Tibial nerve (tissue), 4 donors: ENCODE measurements around the gene IAH1. TPM values are rescaled to one million over a fixed set of nuclear protein-coding genes. Genes with fewer than 3 reads are reported as not detected.

Experiments used
- DNase-seq, 2 donors: peaks; one replicate each; pipeline ENCODE4 v3.0.0-alpha.2; 2019; ENCODE audit warnings: low spot score in 2 of 2
- H3K27ac ChIP-seq, 4 donors: fragments of 200-600 bp; sonication (generic) in 3 of 4; one replicate each; pipeline ENCODE4 v1.5.1; 2017 to 2019; ENCODE audit warnings: mild to moderate bottlenecking in 1 of 4
- H3K27me3 ChIP-seq, 2 donors: fragments of 200-600 bp; sonication (generic) in 1 of 2; one replicate each; pipeline versions ENCODE4 v1.5.1 to v1.6.0; 2017 to 2019
- H3K36me3 ChIP-seq, 3 donors: fragments of 200-600 bp; sonication (generic); one replicate each; pipeline ENCODE4 v1.5.1; 2018 to 2019
- H3K4me1 ChIP-seq, 4 donors: fragments of 200-600 bp; sonication (generic) in 3 of 4; one replicate each; pipeline ENCODE4 v1.5.1; 2017 to 2019
- H3K4me3 ChIP-seq, 4 donors: fragments of 200-600 bp; sonication (generic) in 3 of 4; one replicate each; pipeline ENCODE4 v1.5.1; 2017 to 2019; ENCODE audit warnings: mild to moderate bottlenecking in 1 of 4, moderate library complexity in 1 of 4
- H3K9me3 ChIP-seq, 4 donors: fragments of 200-600 bp; sonication (generic) in 3 of 4; one replicate each; pipeline ENCODE4 v1.5.1; 2017 to 2019
- EP300 ChIP-seq, 2 donors: sonication (generic); formaldehyde crosslinking; IDR thresholded peaks; one replicate each; pipeline ENCODE4 v1.6.1; 2017; ENCODE audit warnings: antibody characterized with exemption in 2 of 2, mild to moderate bottlenecking in 1 of 2
- POLR2A ChIP-seq, 2 donors: fragments of 450-650 bp; IDR thresholded peaks; one replicate each; pipeline ENCODE4 v1.6.1; 2017; ENCODE audit warnings: antibody characterized with exemption in 2 of 2, mild to moderate bottlenecking in 2 of 2, moderate library complexity in 2 of 2
- WGBS, 2 donors: methylation state at CpG; one replicate each; pipeline ENCODE4 v1.1.5; 2018; 5-methylcytosine and 5-hydroxymethylcytosine counted together
- total RNA-seq, 4 donors: library from RNA; depleted of rRNA; stranded (reverse); fragments of >200 nt; gene quantifications; one replicate each; pipeline ENCODE4 v1.1.0, GENCODE V29; 2016
- TF ChIP-seq, protein P1 (sequence below), 5 experiments: fragments of 200-600 bp in 3 of 5; fragments of 450-650 bp in 2 of 5; sonication (generic) in 3 of 5; IDR thresholded peaks; one replicate each; pipeline ENCODE4 v1.5.1; 2016 to 2019; ENCODE audit warnings: antibody characterized with exemption in 5 of 5, mild to moderate bottlenecking in 3 of 5, moderate library complexity in 2 of 5

Gene IAH1
- total RNA-seq, 4 donors from 2014 or later = 41.9 to 55.1 (median 50.9) TPM

DNA sequence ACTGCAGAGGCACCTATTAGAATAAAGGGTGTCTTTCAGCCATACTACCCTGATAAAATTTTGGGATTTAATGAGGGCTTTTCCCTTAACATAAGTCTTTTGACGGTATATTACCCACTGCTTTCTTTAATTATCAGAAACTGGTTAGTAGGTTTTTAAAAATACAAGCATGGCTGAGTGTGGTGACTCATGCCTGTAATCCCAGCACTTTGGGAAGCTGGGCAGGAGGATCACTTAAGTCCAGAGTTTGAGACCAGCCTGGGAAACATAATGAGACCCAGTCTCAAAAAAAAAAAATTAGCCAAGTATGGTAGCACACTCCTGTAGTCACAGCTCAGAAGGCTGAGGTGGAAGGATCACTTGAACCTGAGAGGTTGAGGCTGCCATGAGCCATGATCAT is 34.8 kb upstream of the IAH1 start:
- TF ChIP-seq, protein P1, sequence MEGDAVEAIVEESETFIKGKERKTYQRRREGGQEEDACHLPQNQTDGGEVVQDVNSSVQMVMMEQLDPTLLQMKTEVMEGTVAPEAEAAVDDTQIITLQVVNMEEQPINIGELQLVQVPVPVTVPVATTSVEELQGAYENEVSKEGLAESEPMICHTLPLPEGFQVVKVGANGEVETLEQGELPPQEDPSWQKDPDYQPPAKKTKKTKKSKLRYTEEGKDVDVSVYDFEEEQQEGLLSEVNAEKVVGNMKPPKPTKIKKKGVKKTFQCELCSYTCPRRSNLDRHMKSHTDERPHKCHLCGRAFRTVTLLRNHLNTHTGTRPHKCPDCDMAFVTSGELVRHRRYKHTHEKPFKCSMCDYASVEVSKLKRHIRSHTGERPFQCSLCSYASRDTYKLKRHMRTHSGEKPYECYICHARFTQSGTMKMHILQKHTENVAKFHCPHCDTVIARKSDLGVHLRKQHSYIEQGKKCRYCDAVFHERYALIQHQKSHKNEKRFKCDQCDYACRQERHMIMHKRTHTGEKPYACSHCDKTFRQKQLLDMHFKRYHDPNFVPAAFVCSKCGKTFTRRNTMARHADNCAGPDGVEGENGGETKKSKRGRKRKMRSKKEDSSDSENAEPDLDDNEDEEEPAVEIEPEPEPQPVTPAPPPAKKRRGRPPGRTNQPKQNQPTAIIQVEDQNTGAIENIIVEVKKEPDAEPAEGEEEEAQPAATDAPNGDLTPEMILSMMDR (IDR thresholded peaks at IDR 0.05) = no peak
- TF ChIP-seq POLR2A (IDR thresholded peaks at IDR 0.05) (no peak), EP300 (IDR thresholded peaks at IDR 0.05) (no peak)
- WGBS, 2 donors = 94 to 100% methylated on average over 1 of the region's 1 CpG
- no peak for DNase-seq
- Histone ChIP-seq H3K4me3 (no peak overlapping the region), H3K9me3 (no peaks in the 10 kb centered on the region), H3K27ac (peak overlapping the region in 2 of 4 donors; percentile 44), H3K36me3 (peaks cover 0 to 86% (median 12%) of the 10 kb centered on the region in 3 donors), H3K27me3 (no peaks in the 10 kb centered on the region), H3K4me1 (peaks cover 0 to 24% (median 2%) of the 10 kb centered on the region in 4 donors)

DNA sequence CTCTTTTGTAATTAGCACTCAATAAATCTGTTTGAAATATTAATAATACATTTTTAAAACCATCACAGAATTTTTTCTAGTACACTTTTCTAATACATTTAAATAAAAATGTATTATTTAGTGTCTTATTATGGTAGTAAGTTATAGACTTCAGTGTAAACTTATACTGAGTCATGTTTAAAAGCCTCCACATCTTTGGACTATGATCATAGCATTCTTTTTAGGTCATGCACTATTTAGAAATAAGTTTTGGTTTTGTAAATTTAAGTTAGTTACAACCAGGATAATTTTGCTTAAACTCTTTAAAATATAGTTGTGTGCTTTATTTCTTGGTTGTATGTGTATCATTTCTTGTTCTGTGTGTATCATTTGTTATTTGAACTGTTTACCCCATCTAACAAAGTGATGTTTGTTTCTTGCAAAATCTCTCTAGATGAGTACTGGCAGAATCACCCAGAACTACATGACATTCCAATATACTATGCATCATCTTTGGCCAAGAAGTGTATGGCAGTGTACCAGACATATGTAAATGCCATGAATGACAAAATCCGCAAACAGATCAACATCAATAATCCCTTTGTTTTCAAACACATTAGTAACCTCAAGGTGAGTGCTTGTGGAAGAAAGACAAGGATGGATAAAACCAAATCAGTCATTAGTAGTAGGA is 34.2 kb upstream of the IAH1 start:
- Histone ChIP-seq H3K27me3 (no peaks in the 10 kb centered on the region), H3K9me3 (no peaks in the 10 kb centered on the region), H3K27ac (peak overlapping the region in 2 of 4 donors; percentile 44 to 61), H3K36me3 (peaks cover 0 to 86% (median 12%) of the 10 kb centered on the region in 3 donors), H3K4me1 (peaks cover 0 to 24% (median 2%) of the 10 kb centered on the region in 4 donors), H3K4me3 (no peak overlapping the region)
- DNase-seq = no peak
- TF ChIP-seq POLR2A (IDR thresholded peaks at IDR 0.05) = no peak
- TF ChIP-seq, protein P1 (IDR thresholded peaks at IDR 0.05) = no peak
- TF ChIP-seq EP300 (IDR thresholded peaks at IDR 0.05) = peak; percentile 19 to 22
- 53 to 57% methylated on average over 1 of the region's 1 CpG for WGBS, 2 donors

DNA sequence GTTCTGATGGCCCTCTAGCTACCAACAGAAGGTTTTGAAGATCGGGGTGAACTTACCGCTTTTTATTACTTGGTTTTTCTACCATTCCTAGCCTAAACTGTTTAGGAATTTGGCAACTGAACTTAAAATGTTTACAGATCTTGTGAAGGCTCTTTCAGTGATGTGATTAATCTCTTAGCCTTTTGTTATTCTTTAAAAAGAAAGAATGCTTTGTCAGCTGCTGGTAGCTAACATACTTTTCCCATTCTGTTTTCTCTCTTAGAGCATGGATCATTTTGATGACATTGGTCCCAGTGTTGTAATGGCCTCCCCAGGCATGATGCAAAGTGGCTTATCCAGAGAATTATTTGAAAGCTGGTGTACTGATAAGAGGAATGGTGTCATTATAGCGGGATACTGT is 32.8 kb upstream of the IAH1 start:
- 26 to 30% methylated on average over 3 of the region's 3 CpGs for WGBS, 2 donors
- no peaks in the 10 kb centered on the region for H3K27me3 ChIP-seq

DNA sequence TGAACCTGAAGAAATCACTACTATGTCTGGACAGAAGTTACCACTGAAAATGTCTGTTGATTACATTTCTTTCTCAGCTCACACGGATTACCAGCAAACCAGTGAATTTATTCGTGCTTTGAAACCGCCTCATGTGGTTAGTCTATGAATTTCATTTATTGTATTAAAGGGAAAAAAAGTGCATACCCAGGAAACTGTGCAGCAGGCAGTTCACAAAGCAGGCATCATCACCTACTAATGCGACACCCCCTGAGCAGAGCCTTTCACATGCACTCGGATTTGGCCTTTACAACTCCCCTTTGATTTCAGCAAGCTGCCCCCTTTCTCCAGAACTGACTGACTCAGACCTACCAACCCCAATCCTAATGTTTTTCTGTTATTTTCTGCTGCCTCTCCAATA is 30.8 kb upstream of the IAH1 start:
- Histone ChIP-seq H3K4me3 (no peak overlapping the region), H3K27ac (no peak overlapping the region), H3K36me3 (peaks cover 0 to 84% (median 4%) of the 10 kb centered on the region in 3 donors), H3K9me3 (no peaks in the 10 kb centered on the region), H3K4me1 (peaks cover 0 to 24% (median 2%) of the 10 kb centered on the region in 4 donors), H3K27me3 (no peaks in the 10 kb centered on the region)
- DNase-seq = no peak
- WGBS, 2 donors = 89 to 93% methylated on average over 5 of the region's 5 CpGs
- TF ChIP-seq, protein P1 (IDR thresholded peaks at IDR 0.05) = no peak
- no peak for TF ChIP-seq EP300 (IDR thresholded peaks at IDR 0.05)
- TF ChIP-seq POLR2A (IDR thresholded peaks at IDR 0.05) = no peak

More for the DNA sequence above, 32.8 kb upstream of the IAH1 start:
- peak overlapping the region in 1 of 4 donors; percentile 47 for H3K27ac ChIP-seq
- H3K4me1 ChIP-seq = peaks cover 0 to 24% (median 2%) of the 10 kb centered on the region in 4 donors
- H3K9me3 ChIP-seq = no peaks in the 10 kb centered on the region
- no peak for DNase-seq
- TF ChIP-seq POLR2A (IDR thresholded peaks at IDR 0.05) (no peak), EP300 (IDR thresholded peaks at IDR 0.05) (no peak)
- TF ChIP-seq, protein P1 (IDR thresholded peaks at IDR 0.05) = no peak
- no peak overlapping the region for H3K4me3 ChIP-seq
- H3K36me3 ChIP-seq = peaks cover 0 to 84% (median 12%) of the 10 kb centered on the region in 3 donors

DNA sequence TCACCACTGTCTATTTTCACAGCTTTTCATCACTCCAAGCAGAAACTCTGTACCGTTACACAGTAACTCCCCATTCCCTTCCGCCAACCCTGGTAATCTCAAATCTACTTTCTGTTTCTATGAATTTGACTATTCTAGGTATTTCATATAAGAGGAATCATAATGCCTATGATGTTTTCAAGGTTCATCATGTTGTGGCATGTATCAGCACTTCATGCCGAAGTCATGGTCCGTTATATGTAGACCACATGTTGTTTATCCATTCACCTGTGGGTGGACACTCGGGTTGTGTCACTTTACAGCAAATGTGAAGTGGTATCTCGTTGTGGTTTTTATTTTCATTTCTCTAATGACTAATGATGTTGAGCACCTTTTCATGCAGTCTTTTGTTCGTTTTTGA is 29.3 kb upstream of the IAH1 start:
- no peak for TF ChIP-seq POLR2A (IDR thresholded peaks at IDR 0.05)
- no peak for TF ChIP-seq EP300 (IDR thresholded peaks at IDR 0.05)
- TF ChIP-seq, protein P1 (IDR thresholded peaks at IDR 0.05) = no peak
- no peak overlapping the region for H3K27ac ChIP-seq
- DNase-seq = no peak
- H3K27me3 ChIP-seq = no peaks in the 10 kb centered on the region
- no peak overlapping the region for H3K4me3 ChIP-seq
- 77 to 87% methylated on average over 7 of the region's 7 CpGs for WGBS, 2 donors
- H3K36me3 ChIP-seq = peaks cover 0 to 92% (median 4%) of the 10 kb centered on the region in 3 donors
- H3K4me1 ChIP-seq = peaks cover 0 to 15% (median 0%) of the 10 kb centered on the region in 4 donors
- H3K9me3 ChIP-seq = no peaks in the 10 kb centered on the region
